CD4-positive, alpha-beta T cell treated with Interleukin-21 for 1 hour (primary cell): ENCODE measurements around the gene SIK3.
"Not testable (repeated sequence)": the region's sequence is repeated elsewhere in the genome, so short reads cannot be mapped to it uniquely, and the experiment has no call there.

Source experiments
- DNase-seq: peaks from one replicate; pipeline ENCODE4 v3.0.0-alpha.2; 2020

SIK3 gene

DNA sequence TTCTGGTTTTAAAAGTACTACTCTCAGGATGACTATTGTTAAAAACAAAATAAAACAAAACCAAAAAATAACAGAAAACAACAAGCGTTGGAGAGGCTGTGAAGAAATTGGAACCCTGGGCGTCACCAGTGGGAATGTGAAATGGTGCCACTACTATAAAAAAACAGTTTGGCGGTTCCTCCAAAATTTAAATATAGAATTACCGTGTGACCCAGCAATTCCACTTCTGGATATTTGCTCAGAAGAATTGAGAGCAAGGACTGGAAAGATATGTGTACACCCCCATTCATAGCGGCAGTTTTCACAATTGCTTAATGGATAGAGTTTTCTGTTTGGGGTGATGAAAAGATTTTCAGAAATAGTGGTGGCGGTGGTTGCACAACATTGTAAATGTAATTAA, 283.7 kb downstream of the SIK3 start:
- no peak for DNase-seq

DNA sequence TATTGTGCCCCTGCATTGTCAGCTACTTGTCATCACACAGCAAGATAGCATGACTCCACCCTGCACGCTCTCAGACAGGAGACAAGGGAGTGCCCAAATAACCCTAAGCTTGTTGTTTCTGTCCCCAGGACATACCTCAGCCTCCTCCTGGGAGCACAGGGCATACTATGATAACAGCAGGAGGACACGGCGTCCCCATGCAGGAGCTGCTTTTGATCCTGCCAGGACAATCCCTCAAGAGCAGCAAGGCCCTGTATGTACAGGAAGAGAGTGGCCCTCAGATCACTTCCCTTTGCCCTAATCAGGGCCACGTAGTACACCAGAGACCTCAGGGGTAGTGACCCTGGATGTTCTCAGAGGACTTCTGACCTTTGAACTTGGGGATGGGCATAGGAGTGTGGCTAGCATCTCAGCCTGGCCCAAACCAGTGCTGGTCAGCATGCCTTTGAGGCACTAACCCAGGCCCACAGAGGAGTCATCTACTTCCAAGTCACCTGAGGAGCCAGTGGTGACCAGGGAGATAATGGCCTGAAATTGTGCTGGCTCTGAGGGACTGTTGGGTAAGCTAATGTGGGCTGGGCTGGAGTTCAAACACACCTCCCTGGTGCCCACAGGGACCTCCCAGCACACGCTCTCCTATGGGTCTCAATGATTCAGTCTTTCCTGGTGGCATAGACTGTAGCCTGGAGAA, 284.3 kb downstream of the SIK3 start:
- DNase-seq = no peak

DNA sequence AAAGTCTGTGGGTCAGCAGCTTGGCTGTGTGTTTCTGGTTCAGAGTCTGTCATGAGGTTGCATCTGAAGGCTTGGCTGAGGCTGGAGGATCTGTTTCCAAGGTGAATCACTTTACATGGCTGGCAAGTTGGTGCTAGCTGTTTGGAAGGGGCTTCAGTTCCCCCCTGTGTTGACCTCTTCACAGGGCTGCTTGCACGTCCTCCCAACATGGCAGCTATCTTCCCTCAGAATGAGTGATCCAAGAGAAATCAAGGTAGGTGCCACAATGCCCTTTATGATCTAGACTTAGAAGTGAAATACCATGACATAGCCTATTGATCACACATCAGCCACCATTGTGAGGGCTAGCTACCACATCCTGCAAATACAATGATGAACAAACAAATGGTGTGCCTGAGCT, 285.1 kb downstream of the SIK3 start:
- DNase-seq = no peak

DNA sequence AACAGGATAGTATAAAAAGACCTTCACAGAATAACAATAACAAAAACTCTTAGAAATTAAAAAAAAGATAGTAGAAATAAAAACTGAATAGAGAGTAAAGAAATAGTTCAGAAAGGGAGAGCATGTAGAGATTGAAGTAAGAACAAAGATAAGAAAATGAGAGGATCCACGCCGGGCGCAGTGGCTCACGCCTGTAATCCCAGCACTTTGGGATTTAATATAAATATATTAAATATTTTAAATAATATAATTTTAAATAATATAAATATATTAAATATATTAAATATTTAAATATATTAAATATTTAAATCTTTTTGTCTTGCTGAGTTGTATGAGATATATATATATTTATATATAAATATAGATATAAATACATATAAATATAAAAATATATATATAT, 286.1 kb downstream of the SIK3 start:
- DNase-seq = no peak

DNA sequence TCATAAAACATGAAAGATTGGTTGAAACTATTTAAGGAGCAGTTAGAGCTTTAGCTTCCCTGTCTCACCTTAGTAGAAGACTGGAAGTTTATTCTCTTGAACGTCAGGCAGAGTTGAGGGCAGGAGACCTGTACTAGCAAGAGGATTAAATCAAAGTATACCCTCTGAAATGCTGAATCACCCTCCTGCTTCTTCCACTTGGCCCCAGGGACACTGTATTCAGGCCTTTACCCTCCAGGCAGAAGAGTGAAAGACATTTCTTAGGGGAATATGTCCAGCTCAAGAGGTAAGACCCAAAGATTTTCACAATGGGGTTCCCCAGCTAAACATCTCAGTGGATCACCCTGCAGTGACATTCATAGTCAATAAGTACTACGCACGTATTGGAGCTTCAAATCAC, 287.0 kb downstream of the SIK3 start:
- DNase-seq = no peak

DNA sequence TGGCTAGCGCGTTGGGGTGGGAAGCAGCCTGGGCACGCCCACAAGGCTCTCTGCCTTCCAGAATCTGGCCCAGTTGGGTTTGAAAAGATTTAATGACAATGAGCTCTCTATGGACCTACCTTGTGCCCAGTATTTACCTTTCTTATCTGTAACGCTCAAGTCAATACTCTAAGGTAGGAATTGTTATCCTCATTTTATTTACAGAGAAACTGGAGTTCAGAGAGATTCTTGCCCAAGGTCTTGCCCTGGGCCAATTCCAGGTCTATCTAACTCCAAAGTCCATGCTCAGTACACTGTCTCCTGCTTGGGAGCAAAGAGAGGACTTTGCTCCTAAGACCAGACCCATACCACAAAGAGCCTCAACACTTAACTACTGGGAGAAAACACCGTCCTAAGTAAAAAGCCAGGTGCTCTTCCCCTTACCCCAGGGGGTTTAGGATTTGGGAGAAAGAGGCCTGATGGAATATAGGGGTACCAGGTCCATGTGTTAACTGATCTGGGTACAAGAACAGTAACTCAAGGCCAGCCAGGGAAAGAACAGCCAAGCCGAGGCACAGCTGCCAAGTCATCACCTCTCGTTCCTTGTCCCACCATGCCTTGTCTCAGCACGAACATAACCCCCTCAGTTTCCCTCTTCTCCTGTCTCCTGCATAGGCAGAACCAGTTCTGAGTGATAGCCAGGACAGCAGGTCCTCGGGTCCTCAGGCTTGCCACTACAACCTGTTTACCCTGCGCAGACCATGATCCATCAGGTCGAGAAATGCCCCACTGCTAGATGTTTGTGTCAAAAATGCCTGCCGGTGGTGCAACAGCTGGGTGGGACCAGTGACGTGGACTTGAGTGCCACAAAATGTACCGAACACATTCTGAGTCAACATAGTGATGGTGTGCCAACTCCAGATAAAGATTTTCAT, 289.7 kb downstream of the SIK3 start:
- DNase-seq = no peak

DNA sequence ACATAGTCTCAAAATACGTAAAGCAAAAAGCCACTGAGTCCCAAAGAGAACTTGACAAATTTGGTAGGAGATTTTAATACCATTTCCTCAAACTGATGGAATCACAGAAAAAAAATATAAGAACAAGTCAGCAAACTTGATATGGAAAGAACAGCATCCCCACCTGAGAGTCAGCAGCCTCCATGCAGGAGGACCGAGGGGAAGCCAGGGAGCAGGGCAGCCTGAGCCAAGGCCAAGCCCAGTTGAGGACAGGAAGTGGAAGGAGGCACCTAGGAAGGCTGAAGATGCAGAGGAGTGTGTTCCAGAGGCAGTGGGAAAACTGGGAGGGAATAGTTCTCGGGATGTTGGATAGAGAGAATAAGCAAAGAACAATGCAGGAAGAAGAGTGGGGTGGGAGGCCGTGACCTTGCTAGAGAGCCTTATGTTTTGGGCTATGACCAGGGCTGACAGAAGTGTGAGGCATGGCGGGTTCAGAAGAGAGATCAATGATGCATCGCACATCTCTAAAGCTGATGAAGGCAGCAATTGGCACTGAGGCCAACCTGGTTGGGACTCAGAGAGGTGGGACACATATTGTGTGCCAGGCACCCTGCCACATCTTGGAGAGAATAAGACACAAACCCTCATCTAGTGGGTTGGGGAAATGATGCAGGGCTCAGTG, 290.5 kb downstream of the SIK3 start:
- DNase-seq = no peak

DNA sequence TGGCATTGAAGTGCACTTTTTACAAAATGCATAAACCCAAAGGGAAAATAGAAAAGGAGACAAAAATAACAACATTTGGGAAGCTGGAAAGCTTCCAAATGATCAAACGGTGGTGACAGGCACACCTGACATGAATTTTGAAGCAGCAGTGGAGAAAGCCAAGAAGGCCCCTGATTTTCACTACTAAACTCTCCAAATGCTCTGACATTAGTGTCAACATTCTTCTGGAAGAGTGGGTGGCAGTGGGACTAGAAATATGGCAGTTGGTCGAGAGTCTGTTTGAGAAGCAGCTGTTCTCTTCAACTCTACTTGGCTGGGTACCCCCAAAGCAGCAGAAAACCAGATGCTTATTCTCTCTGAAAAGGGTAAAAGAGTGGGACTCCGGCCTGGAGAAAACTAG, 294.2 kb downstream of the SIK3 start:
- DNase-seq = no peak

DNA sequence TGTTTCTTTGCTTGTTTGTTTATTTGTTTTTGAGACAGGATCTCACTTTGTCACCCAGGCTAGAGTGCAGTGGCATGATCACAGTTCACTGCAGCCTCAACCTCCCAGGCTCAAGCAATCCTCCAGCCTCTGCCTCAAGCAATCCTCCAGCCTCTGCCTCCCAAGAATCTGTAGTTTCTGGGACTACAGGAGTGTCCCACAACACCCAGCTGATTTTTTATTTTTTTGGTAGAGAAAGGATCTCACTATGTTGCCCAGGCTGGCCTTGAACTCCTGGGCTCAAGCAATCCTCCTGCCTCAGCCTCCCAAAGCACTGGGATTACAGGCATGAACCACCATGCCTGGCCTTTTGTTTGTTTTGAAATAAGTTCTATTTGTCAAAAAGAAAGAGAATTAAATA, 296.6 kb downstream of the SIK3 start:
- not testable (repeated sequence) for DNase-seq

DNA sequence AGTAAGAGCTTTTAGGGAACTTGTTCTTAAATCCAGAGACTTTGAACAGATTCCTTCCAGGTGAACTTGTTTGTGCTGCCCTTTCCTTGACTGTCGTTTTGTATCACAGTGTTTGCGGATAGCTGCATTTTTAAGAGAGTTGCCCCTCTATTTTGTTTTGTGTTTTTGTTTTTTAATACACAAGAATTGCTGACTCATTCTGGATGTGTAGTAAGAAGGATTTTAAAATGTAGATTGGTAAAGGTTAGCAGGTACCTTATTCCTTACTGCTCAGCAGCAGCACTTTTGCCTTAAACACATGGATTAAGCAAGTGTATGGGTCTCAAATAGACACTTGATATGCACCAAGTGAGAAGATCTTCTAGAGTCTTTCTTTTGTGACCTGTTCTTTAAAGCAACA, 297.6 kb downstream of the SIK3 start:
- DNase-seq = no peak

DNA sequence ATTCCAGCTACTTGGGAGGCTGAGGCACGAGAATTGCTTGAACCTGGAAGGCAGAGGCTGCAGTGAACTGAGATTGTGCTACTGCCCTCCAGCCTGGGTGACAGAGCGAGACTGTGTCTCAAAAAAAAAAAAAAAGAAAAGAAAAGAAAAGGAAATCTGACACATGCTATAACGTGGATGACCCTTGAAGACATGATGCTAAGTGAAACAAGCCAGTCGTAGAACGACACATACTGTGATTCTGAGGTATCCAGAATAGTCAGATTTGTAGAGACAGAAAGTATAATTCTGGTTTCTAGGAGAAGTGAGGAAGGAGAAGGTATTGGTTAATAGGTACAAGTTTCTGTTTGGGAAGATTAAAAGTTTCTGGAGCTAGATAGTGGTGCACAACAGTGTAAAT, 299.9 kb downstream of the SIK3 start:
- DNase-seq = no peak

DNA sequence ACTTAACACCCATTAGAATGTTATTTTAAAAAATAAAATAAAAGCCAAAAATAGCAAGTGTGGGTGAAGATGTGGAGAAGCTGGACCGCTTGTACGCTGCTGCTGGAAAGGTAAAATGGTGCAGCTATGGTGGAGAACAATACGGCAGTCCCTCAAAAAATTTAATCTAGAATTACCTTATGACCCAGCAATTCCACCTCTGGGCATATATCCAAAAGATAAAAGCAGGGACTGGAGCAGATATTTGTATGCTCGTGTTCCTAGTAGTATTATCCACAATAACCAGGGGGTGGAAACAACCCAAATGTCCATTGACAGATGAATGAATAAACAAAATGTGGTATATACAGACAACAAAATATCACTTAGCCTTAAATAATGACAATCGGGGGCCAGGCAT, 300.4 kb downstream of the SIK3 start:
- DNase-seq = no peak

DNA sequence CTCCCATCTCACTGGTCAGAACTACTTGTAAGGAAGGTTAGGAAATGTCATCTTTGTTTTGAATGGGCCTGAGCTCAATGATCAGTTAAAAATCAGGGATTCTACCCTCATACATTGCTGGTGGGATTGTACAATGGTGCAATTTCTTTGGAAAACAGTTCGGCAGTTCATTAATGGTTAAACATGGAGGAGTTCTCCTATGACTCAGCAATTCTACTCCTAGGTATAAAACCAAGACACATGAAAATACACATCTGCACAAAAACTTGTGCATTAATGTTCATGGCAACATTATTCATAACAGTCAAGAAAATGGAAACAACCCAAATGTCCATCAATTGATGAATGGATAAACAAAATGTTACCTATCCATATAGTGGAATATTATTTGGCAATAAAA, 301.7 kb downstream of the SIK3 start:
- DNase-seq = no peak

DNA sequence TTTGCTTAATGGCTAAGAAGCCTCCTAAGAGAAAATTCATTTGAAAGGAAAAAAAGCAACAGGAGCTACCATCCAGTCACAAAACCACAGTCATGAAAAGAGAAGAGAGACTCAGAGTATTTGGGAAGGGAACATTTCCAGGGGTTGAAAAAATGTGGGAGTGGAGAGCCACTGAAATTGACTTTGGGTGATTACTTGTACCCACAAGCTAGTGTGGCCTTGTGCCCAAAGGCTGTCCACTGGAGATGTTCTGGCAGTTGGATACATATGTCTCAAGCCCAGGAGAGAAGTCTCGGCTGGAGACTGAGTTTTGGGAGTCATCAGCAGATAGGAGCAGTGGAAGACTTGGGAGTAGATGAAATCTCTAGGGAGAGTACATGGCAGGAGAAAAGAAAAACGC, 303.4 kb downstream of the SIK3 start:
- DNase-seq = no peak

DNA sequence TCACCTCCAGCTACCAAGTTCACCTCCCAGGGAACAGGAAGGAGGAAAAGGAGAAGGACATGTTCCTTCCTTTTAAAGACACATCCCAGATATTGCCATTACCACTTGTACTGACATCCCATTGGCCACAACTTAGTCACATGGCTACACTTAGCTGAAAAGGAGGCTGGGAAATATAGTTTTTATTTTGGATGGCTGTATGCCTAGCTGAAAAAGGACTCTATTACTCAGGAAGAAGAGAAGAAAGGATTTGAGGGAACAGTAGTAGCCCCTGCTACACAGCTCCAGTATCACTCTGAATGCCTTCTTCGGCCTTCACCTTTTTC, 304.5 kb downstream of the SIK3 start:
- DNase-seq = no peak
